ENCODE measurements around the gene P2RY12. TPM values are rescaled to one million over a fixed set of nuclear protein-coding genes. Genes with fewer than 3 reads are reported as not detected.

Gene P2RY12
- polyA plus RNA-seq, 1 donor from 2014 or later, result not detected

- Histone ChIP-seq H2AFZ (ENCODE audit: low read depth, low read length) (no peak within 1 kb of the TSS), H3K79me2 (replicated peaks; ENCODE audit: insufficient read depth, low read length) (no peaks in the 10 kb centered on the region)
These were observed 68.1 kb downstream of the P2RY12 start, which contains the start of gene GPR87 for GRCh38 chr3:151316267-151316991. Gene GPR87 (minus strand): TSS chr3:151316820. CDS start chr3:151300100, 16,720 bp downstream.

GRCh38 chr3:151315846-151316245 lies 68.7 kb downstream of the P2RY12 start:
- H3K27me3 ChIP-seq (ENCODE audit: insufficient read depth, low read depth, low read length), result no peaks in the 10 kb centered on the region
- no peak overlapping the region for H3K4me2 ChIP-seq (ENCODE audit: low read length)
- no peak overlapping the region for H3K27ac ChIP-seq (ENCODE audit: low read length)
- no peak overlapping the region for H3K9ac ChIP-seq (ENCODE audit: low read length)
- H2AFZ ChIP-seq (ENCODE audit: low read depth, low read length), result no peak overlapping the region
- H3F3A ChIP-seq (ENCODE audit: insufficient read depth, low read length, poor library complexity, severe bottlenecking), result no peaks in the 10 kb centered on the region
- H3K9me3 ChIP-seq (ENCODE audit: low read length), result no peaks in the 10 kb centered on the region
- no peak overlapping the region for H3K4me3 ChIP-seq (ENCODE audit: low read length)
- H3K79me2 ChIP-seq (replicated peaks; ENCODE audit: insufficient read depth, low read length), result no peaks in the 10 kb centered on the region
- no peaks in the 10 kb centered on the region for H3K9me2 ChIP-seq (ENCODE audit: insufficient read depth, low read length)
- no peaks in the 10 kb centered on the region for H3K36me3 ChIP-seq (ENCODE audit: insufficient read depth, low read length)
- H4K20me1 ChIP-seq (ENCODE audit: insufficient read depth), result peaks cover 3% of the 10 kb centered on the region
- no peak for TF ChIP-seq POLR2AphosphoS5 (IDR thresholded peaks at IDR 0.05)
- TF ChIP-seq SMC3 (conservative IDR thresholded peaks at IDR 0.05; ENCODE audit: poor library complexity), result no peak
- no peak for TF ChIP-seq REST (IDR thresholded peaks at IDR 0.05; ENCODE audit: borderline replicate concordance)
- no peak for TF ChIP-seq EZH2 (IDR thresholded peaks at IDR 0.05; ENCODE audit: borderline replicate concordance, insufficient read depth, low read length, poor library complexity, severe bottlenecking)
- TF ChIP-seq TAF1 (IDR thresholded peaks at IDR 0.05; ENCODE audit: low read depth), result no peak

More at GRCh38 chr3:151316267-151316991, 68.1 kb downstream of the P2RY12 start, which contains the start of gene GPR87:
- Histone ChIP-seq H3F3A (ENCODE audit: insufficient read depth, low read length, poor library complexity, severe bottlenecking) (no peaks in the 10 kb centered on the region), H3K27ac (ENCODE audit: low read length) (no peak within 1 kb of the TSS), H3K9me3 (ENCODE audit: low read length) (no peaks in the 10 kb centered on the region), H4K20me1 (ENCODE audit: insufficient read depth) (peaks cover 3% of the 10 kb centered on the region), H3K4me3 (ENCODE audit: low read length) (no peak within 1 kb of the TSS), H3K27me3 (ENCODE audit: insufficient read depth, low read depth, low read length) (no peaks in the 10 kb centered on the region), H3K36me3 (ENCODE audit: insufficient read depth, low read length) (no peaks in the 10 kb centered on the region), H3K4me2 (ENCODE audit: low read length) (no peak within 1 kb of the TSS), H3K9me2 (ENCODE audit: insufficient read depth, low read length) (no peaks in the 10 kb centered on the region), H3K9ac (ENCODE audit: low read length) (no peak within 1 kb of the TSS)
- TF ChIP-seq EZH2 (IDR thresholded peaks at IDR 0.05; ENCODE audit: borderline replicate concordance, insufficient read depth, low read length, poor library complexity, severe bottlenecking) (no peak), CTCF (IDR thresholded peaks at IDR 0.05; ENCODE audit: poor library complexity, severe bottlenecking) (no peak), REST (IDR thresholded peaks at IDR 0.05; ENCODE audit: borderline replicate concordance) (no peak), POLR2AphosphoS5 (IDR thresholded peaks at IDR 0.05) (no peak), TAF1 (IDR thresholded peaks at IDR 0.05; ENCODE audit: low read depth) (no peak), EP300 (conservative IDR thresholded peaks at IDR 0.05; ENCODE audit: poor library complexity, severe bottlenecking) (no peak), SMC3 (conservative IDR thresholded peaks at IDR 0.05; ENCODE audit: poor library complexity) (no peak), RAD21 (conservative IDR thresholded peaks at IDR 0.05) (no peak), MXI1 (conservative IDR thresholded peaks at IDR 0.05; ENCODE audit: poor library complexity, severe bottlenecking) (no peak)
